ENCODE results near the gene HK1.

DNA sequence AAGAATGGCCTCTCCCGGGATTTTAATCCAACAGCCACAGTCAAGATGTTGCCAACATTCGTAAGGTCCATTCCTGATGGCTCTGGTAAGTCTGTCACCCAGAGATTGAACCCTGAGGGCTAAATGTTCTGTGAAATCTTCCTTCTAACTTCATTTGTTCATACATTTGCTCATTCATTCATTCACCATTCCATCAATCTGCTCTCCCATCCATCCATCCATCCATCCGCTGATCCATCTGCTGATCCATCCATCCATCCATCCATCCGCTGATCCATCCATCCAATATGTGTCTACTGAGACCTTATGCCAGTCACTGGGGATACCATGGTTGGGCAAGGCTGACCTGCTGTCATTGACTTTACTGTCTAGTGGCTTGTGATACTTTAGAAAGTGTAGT lies 65.6 kb downstream of the HK1 start:
- no peak for TF ChIP-seq GABPA (IDR thresholded peaks at IDR 0.05 in 1 of 2, conservative IDR thresholded peaks at IDR 0.05 in 1 of 2)
- TF ChIP-seq, protein P1, sequence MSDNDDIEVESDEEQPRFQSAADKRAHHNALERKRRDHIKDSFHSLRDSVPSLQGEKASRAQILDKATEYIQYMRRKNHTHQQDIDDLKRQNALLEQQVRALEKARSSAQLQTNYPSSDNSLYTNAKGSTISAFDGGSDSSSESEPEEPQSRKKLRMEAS (IDR thresholded peaks at IDR 0.05), result no peak

Data from liver (tissue), 2 donors.